HepG2 (cell line): ENCODE results near the gene NOTO. TPM values are rescaled to one million over a fixed set of nuclear protein-coding genes. Genes with fewer than 3 reads are reported as not detected.
A peak's percentile ranks its signal among the peaks of the same experiment; 100 is the strongest.

ENCODE experiments used
- ATF7 ChIP-seq, 2 experiments: fragments of 450-650 bp in 1 of 2; sonication (generic) in 1 of 2; formaldehyde crosslinking in 1 of 2; IDR thresholded peaks; 2 replicates each; pipeline versions ENCODE4 v1.4.0 to v1.6.1; 2016 to 2020; ENCODE audit warnings: antibody characterized with exemption in 1 of 2, mild to moderate bottlenecking in 1 of 2, missing genetic modification reagents in 1 of 2
- FOXP1 ChIP-seq, 2 experiments: fragments of 450-650 bp in 1 of 2; IDR thresholded peaks; 2 replicates each; pipeline ENCODE4 v1.6.1; 2017 to 2018; ENCODE audit warnings: antibody characterized with exemption in 1 of 2
- HMGA1 ChIP-seq: sonication (generic); formaldehyde crosslinking; conservative IDR thresholded peaks from 2 replicates; pipeline ENCODE4 v1.4.0; 2020; ENCODE audit warnings: missing genetic modification reagents
- KAT8 ChIP-seq: IDR thresholded peaks from 2 replicates; pipeline ENCODE4 v1.6.1; 2016; ENCODE audit warnings: missing genetic modification reagents, missing compliant biosample characterization
- NFIB ChIP-seq: sonication (generic); formaldehyde crosslinking; IDR thresholded peaks from 2 replicates; pipeline ENCODE4 v1.9.0; 2021; ENCODE audit warnings: missing genetic modification reagents, mild to moderate bottlenecking, borderline replicate concordance
- RBFOX2 ChIP-seq: fragments of 200-400 bp; formaldehyde crosslinking; IDR thresholded peaks from 2 replicates; pipeline ENCODE4 v1.6.1; 2017; ENCODE audit warnings: low read depth, mild to moderate bottlenecking, low read length
- SIX4 ChIP-seq: sonication (generic); formaldehyde crosslinking; IDR thresholded peaks from 2 replicates; pipeline ENCODE4 v1.4.0; 2020; ENCODE audit warnings: missing genetic modification reagents
- TP53 ChIP-seq: sonication (generic); formaldehyde crosslinking; conservative IDR thresholded peaks from 2 replicates; pipeline ENCODE4 v1.4.0; 2020; ENCODE audit warnings: missing genetic modification reagents
- WIZ ChIP-seq: sonication (generic); formaldehyde crosslinking; IDR thresholded peaks from 2 replicates; pipeline ENCODE4 v1.5.1; 2020; ENCODE audit warnings: mild to moderate bottlenecking, missing genetic modification reagents
- ZBTB21 ChIP-seq: sonication (generic); formaldehyde crosslinking; IDR thresholded peaks from 2 replicates; pipeline ENCODE4 v1.4.0; 2020; ENCODE audit warnings: missing genetic modification reagents
- ZNF282 ChIP-seq: fragments of 450-650 bp; IDR thresholded peaks from 2 replicates; pipeline ENCODE4 v1.6.1; 2018; ENCODE audit not compliant: partially characterized antibody
- ZNF431 ChIP-seq: sonication (generic); formaldehyde crosslinking; IDR thresholded peaks from 2 replicates; pipeline ENCODE4 v1.9.0; 2022; ENCODE audit warnings: missing genetic modification reagents, low read depth, mild to moderate bottlenecking, borderline replicate concordance
- ZNF496 ChIP-seq: sonication (generic); formaldehyde crosslinking; IDR thresholded peaks from 2 replicates; pipeline ENCODE4 v1.8.1; 2023; ENCODE audit warnings: mild to moderate bottlenecking, moderate library complexity, missing genetic modification reagents; ENCODE audit not compliant: insufficient replicate concordance
- polyA plus RNA-seq, 8 experiments: library from polyadenylated mRNA; depleted of rRNA in 3 of 8; stranded (reverse) in 7 of 8; unstranded in 1 of 8; fragments of >200 nt; fragmentation: Illumina TruSeq in 4 of 8; extraction: Trizol in 4 of 8; gene quantifications; 2 replicates each; pipeline versions ENCODE4 v1.2.1 to v1.2.3, GENCODE V29; 2011 to 2016; ENCODE audit warnings: low read depth in 4 of 8, missing spikeins in 1 of 8, mixed read lengths in 1 of 8; ENCODE audit not compliant: insufficient read depth in 1 of 8
- total RNA-seq, 5 experiments: library from RNA; depleted of rRNA; stranded (reverse); fragments of >200 nt; fragmentation: Illumina TruSeq; extraction: Trizol; gene quantifications; 2 replicates each; pipeline ENCODE4 v1.2.3, GENCODE V29; 2016; ENCODE audit warnings: low read depth in 1 of 5
- TF ChIP-seq, protein P1 (sequence below): sonication (generic); formaldehyde crosslinking; IDR thresholded peaks from 2 replicates; pipeline ENCODE4 v1.5.0; 2020; ENCODE audit warnings: mild to moderate bottlenecking, low read depth, missing genetic modification reagents, borderline replicate concordance
- TF ChIP-seq, protein P2 (sequence below): sonication (generic); formaldehyde crosslinking; IDR thresholded peaks from 2 replicates; pipeline ENCODE4 v1.5.1; 2020; ENCODE audit warnings: missing genetic modification reagents, mild to moderate bottlenecking, borderline replicate concordance
- TF ChIP-seq, protein P3 (sequence below): sonication (generic); formaldehyde crosslinking; IDR thresholded peaks from 2 replicates; pipeline ENCODE4 v1.8.0; 2022; ENCODE audit warnings: missing genetic modification reagents, mild to moderate bottlenecking, inconsistent platforms, borderline replicate concordance
- TF ChIP-seq, protein P4 (sequence below), 2 experiments: sonication (generic) in 1 of 2; formaldehyde crosslinking in 1 of 2; IDR thresholded peaks; 2 replicates each; pipeline versions ENCODE4 v1.5.1 to v1.6.1; 2011 to 2020; ENCODE audit warnings: borderline replicate concordance in 1 of 2, low read depth in 1 of 2, low read length in 1 of 2, mild to moderate bottlenecking in 1 of 2, missing genetic modification reagents in 1 of 2, moderate library complexity in 1 of 2
- TF ChIP-seq, protein P5 (sequence below): IDR thresholded peaks from 2 replicates; pipeline ENCODE4 v1.6.1; 2016; ENCODE audit warnings: low read depth, control low read depth

The NOTO gene
- total and polyA plus RNA-seq, 2 of the 13 experiments (the other 11 are each of a cell fraction or from before 2014, with no cell fraction given): not detected

DNA sequence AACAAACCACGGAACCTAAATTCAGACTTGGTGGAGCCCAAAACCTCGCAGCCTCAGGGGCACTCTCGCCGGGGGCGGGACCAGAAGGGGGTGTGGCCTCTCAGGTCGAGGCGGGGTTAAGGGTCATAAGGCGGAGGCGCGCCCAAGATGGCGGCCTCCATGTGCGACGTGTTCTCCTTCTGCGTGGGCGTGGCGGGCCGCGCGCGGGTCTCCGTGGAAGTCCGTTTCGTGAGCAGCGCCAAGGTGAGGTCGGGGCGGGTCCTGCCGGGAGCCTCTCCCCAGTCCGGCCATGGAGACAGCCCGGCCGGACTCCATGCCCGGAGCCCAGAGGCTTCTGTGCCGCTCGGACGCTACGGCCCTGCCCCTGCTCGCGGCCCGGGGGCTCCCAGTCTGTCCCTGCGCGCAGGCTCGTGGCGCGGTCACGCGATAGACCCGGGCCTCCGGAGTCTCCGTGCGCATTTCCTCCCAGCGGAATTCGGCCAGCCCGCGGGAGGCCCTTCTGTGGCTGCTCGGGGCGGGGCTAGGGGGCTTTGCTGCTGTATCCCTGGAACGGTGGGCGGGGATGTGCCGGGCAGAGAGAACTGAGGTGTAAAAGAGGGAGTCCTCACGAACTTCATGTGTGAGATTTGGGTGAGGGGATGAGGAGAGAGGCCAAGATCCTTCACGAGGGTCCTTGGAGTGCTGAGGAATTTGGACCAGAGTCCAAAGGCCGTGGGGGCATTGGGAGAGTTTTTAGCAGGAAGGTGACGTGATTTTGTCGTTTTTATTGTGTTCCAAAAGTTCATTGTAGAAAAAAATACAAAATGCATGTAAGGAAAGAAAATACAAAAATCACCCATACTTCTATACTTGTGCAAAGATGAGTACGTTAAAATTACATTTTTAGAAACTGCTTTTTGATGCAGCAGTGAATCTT is 12.0 kb downstream of the NOTO start, which contains the start of gene SMYD5 (continued):
- TF ChIP-seq, protein P1, sequence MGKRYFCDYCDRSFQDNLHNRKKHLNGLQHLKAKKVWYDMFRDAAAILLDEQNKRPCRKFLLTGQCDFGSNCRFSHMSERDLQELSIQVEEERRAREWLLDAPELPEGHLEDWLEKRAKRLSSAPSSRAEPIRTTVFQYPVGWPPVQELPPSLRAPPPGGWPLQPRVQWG (CRISPR knock-in tag): no peak
- TF ChIP-seq SIX4 (CRISPR knock-in tag) (peak; percentile 46; the same call in 1 of the 2 replicates), ZNF282 (no peak), ZNF431 (CRISPR knock-in tag) (no peak), NFIB (CRISPR knock-in tag) (no peak), ZNF496 (CRISPR knock-in tag) (no peak), RBFOX2 (peak; percentile 97), FOXP1 (IDR thresholded peaks at IDR 0.05) (no peak), FOXP1 (CRISPR knock-in tag; IDR thresholded peaks at IDR 0.05) (no peak; the same call in 1 of the 2 replicates), ATF7 (IDR thresholded peaks at IDR 0.05) (no peak), ATF7 (CRISPR knock-in tag; IDR thresholded peaks at IDR 0.05) (peak; percentile 64; the same call in 1 of the 2 replicates), KAT8 (CRISPR knock-in tag) (peak; percentile 89), HMGA1 (CRISPR knock-in tag) (no peak), ZBTB21 (CRISPR knock-in tag) (no peak), TP53 (no peak; the same call in 1 of the 2 replicates), WIZ (CRISPR knock-in tag) (no peak)
- TF ChIP-seq, protein P2, sequence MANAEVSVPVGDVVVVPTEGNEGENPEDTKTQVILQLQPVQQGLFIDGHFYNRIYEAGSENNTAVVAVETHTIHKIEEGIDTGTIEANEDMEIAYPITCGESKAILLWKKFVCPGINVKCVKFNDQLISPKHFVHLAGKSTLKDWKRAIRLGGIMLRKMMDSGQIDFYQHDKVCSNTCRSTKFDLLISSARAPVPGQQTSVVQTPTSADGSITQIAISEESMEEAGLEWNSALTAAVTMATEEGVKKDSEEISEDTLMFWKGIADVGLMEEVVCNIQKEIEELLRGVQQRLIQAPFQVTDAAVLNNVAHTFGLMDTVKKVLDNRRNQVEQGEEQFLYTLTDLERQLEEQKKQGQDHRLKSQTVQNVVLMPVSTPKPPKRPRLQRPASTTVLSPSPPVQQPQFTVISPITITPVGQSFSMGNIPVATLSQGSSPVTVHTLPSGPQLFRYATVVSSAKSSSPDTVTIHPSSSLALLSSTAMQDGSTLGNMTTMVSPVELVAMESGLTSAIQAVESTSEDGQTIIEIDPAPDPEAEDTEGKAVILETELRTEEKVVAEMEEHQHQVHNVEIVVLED: peak; percentile 81
- TF ChIP-seq, protein P3, sequence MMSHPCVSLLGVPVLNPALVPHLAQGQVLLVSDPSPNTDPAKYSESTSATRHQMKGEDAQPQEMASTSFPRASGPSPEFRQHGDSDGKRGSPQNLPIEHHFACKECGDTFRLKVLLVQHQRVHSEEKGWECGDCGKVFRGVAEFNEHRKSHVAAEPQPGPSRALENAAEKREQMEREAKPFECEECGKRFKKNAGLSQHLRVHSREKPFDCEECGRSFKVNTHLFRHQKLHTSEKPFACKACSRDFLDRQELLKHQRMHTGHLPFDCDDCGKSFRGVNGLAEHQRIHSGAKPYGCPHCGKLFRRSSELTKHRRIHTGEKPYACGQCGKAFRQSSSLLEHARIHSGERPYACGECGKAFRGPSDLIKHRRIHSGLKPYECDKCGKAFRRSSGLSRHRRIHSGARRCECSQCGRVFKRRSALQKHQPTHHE (CRISPR knock-in tag): peak; percentile 17; the same call in 1 of the 2 replicates
- TF ChIP-seq, protein P4, sequence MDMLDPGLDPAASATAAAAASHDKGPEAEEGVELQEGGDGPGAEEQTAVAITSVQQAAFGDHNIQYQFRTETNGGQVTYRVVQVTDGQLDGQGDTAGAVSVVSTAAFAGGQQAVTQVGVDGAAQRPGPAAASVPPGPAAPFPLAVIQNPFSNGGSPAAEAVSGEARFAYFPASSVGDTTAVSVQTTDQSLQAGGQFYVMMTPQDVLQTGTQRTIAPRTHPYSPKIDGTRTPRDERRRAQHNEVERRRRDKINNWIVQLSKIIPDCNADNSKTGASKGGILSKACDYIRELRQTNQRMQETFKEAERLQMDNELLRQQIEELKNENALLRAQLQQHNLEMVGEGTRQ (IDR thresholded peaks at IDR 0.05; ENCODE audit: low read depth, low read length): no peak
- TF ChIP-seq, protein P4 (CRISPR knock-in tag; IDR thresholded peaks at IDR 0.05; ENCODE audit: borderline replicate concordance): no peak
- TF ChIP-seq, protein P5, sequence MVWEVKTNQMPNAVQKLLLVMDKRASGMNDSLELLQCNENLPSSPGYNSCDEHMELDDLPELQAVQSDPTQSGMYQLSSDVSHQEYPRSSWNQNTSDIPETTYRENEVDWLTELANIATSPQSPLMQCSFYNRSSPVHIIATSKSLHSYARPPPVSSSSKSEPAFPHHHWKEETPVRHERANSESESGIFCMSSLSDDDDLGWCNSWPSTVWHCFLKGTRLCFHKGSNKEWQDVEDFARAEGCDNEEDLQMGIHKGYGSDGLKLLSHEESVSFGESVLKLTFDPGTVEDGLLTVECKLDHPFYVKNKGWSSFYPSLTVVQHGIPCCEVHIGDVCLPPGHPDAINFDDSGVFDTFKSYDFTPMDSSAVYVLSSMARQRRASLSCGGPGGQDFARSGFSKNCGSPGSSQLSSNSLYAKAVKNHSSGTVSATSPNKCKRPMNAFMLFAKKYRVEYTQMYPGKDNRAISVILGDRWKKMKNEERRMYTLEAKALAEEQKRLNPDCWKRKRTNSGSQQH (CRISPR knock-in tag): 0 out of 2 replicates have a peak, but pooled peaks have one; percentile 56
